WERI-Rb-1 (cell line): Measurements from ENCODE around the gene DOCK10.
"Not testable (repeated sequence)": the region's sequence is repeated elsewhere in the genome, so short reads cannot be mapped to it uniquely, and the experiment has no call there.

Experiments
- DNase-seq: peaks from one replicate; pipeline ENCODE4 v3.0.0-alpha.2; 2020
- H3K27ac ChIP-seq: fragments of 250-450 bp; sonication (Bioruptor Pico); 2 replicates; pipeline ENCODE4 v1.5.1; 2020; ENCODE audit warnings: mild to moderate bottlenecking, moderate library complexity
- H3K27me3 ChIP-seq: fragments of 250-450 bp; sonication (Bioruptor Pico); 2 replicates; pipeline ENCODE4 v1.5.1; 2021; ENCODE audit warnings: mild to moderate bottlenecking, low read depth, moderate library complexity; ENCODE audit not compliant: insufficient read depth, severe bottlenecking
- H3K36me3 ChIP-seq: fragments of 250-450 bp; sonication (Bioruptor Pico); 2 replicates; pipeline ENCODE4 v1.5.1; 2020; ENCODE audit warnings: mild to moderate bottlenecking, moderate library complexity
- H3K4me3 ChIP-seq: 2 replicates; pipeline ENCODE4 v1.5.1; 2011; ENCODE audit warnings: low read depth, mild to moderate bottlenecking, control low read depth, low read length
- H3K9me3 ChIP-seq: fragments of 250-450 bp; sonication (Bioruptor Pico); 2 replicates; pipeline ENCODE4 v1.5.1; 2021; ENCODE audit warnings: mild to moderate bottlenecking, moderate library complexity; ENCODE audit not compliant: severe bottlenecking
- TF ChIP-seq, protein P1 (sequence below): IDR thresholded peaks from 2 replicates; pipeline ENCODE4 v1.5.1; 2011; ENCODE audit warnings: low read depth, mild to moderate bottlenecking, control low read depth, inconsistent platforms, low read length

The DOCK10 gene

DNA sequence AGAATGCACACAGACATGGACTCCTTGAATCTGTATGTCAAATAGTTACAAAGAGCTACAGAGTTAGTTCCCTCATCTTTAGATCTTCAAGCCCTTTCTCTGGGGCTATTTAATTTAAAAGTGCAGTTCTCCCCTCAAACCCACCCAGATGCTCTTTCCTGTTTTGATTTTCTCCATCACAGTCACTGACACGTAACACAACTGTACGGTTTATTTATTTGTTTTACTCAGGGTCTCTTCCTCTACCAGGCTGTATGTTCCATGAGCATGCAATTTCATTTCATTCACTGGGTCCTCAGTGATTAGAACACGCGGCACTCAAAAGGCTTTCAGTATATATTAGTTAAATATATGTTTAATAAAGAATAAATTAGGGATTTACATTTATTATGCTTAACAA, 94.7 kb downstream of the DOCK10 start:
- TF ChIP-seq, protein P1, sequence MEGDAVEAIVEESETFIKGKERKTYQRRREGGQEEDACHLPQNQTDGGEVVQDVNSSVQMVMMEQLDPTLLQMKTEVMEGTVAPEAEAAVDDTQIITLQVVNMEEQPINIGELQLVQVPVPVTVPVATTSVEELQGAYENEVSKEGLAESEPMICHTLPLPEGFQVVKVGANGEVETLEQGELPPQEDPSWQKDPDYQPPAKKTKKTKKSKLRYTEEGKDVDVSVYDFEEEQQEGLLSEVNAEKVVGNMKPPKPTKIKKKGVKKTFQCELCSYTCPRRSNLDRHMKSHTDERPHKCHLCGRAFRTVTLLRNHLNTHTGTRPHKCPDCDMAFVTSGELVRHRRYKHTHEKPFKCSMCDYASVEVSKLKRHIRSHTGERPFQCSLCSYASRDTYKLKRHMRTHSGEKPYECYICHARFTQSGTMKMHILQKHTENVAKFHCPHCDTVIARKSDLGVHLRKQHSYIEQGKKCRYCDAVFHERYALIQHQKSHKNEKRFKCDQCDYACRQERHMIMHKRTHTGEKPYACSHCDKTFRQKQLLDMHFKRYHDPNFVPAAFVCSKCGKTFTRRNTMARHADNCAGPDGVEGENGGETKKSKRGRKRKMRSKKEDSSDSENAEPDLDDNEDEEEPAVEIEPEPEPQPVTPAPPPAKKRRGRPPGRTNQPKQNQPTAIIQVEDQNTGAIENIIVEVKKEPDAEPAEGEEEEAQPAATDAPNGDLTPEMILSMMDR: no peak
- DNase-seq: no peak
- no peaks in the 10 kb centered on the region for H3K36me3 ChIP-seq
- H3K27ac ChIP-seq: no peak overlapping the region
- H3K4me3 ChIP-seq: no peak overlapping the region
- no peaks in the 10 kb centered on the region for H3K27me3 ChIP-seq
- no peaks in the 10 kb centered on the region for H3K9me3 ChIP-seq

DNA sequence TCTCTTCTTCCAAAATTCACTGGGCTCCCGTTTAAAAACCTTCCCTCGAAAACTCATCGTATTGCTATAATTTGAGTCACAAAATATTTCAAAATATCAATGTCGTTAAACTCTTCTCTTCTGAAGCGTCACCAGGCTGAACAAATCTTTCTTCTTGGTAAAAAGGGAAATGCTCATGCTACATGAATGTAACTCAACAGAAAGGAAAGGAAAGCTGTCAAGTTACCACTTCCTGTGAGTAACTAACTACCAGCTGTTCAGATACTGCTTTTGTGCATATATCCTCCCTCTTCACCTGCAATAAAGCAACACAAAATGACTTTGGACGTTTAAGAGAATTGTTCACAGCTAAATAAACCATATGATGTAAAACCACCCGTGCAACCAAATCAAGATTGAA, 95.4 kb downstream of the DOCK10 start:
- no peak overlapping the region for H3K27ac ChIP-seq

DNA sequence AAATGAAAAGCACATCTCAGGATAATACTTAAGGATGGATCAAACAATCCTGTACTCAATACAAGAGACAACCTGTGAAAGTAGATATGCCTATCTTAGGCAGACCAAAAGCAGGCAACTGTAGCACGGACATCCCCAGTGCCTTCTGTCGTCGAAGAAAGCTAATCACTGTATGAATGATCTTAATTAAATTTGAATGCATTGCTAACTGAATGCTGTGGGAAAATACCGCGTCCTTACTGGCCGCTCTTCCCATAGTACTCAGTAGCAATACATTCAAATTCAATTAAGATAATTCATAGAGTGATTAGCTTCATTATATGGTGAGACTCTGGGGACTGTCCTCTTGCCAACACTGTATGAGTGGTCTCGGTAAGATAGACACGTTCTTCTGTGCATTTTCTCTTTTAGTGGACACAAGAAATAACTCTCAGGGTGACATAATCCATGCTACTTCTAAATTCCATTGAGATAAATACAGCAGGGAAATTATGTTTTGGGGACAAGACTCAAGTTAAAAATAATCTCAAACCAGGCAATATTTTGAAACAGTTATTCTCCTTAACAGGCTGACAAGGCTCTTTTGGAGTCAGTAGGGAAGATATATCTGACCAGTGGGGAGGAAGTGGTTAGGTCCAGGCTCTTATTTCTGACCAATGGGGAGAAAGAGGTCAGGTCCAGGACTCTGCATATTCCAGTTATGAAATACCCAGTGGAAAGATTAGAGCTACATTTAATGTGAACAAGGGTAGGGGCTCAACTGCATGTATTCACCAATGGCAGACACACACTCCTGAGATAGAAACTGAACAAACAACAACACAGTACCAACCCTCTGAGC, 97.3 kb downstream of the DOCK10 start:
- no peaks in the 10 kb centered on the region for H3K27me3 ChIP-seq
- H3K36me3 ChIP-seq: no peaks in the 10 kb centered on the region
- no peak overlapping the region for H3K27ac ChIP-seq
- DNase-seq: no peak
- H3K4me3 ChIP-seq: no peak overlapping the region
- H3K9me3 ChIP-seq: no peaks in the 10 kb centered on the region
- TF ChIP-seq, protein P1: no peak

More for the DNA sequence above, 95.4 kb downstream of the DOCK10 start:
- no peak for DNase-seq
- TF ChIP-seq, protein P1: no peak
- no peaks in the 10 kb centered on the region for H3K27me3 ChIP-seq
- H3K4me3 ChIP-seq: no peak overlapping the region
- no peaks in the 10 kb centered on the region for H3K36me3 ChIP-seq
- no peaks in the 10 kb centered on the region for H3K9me3 ChIP-seq

DNA sequence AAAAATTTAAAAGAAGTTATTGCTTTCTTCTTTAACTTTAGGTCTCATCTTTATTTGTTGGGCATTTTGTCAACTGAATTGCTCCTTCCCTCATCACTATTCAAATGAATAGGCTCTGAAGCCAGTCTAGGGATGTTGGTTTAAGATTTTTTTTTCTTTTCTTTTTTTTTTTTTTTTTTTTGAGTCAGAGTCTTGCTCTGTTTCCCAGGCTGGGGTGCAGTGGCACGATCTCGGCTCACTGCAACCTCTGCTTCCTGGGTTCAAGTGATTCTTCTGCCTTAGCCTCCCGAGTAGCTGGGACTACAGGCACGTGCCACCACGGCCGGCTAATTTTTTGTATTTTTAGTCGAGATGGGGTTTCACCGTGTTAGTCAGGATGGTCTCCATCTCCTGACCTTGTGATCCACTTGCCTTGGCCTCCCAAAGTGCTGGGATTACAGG, 98.6 kb downstream of the DOCK10 start:
- not testable (repeated sequence) for H3K27me3 ChIP-seq, H3K4me3 ChIP-seq, DNase-seq, H3K27ac ChIP-seq, H3K9me3 ChIP-seq, H3K36me3 ChIP-seq

DNA sequence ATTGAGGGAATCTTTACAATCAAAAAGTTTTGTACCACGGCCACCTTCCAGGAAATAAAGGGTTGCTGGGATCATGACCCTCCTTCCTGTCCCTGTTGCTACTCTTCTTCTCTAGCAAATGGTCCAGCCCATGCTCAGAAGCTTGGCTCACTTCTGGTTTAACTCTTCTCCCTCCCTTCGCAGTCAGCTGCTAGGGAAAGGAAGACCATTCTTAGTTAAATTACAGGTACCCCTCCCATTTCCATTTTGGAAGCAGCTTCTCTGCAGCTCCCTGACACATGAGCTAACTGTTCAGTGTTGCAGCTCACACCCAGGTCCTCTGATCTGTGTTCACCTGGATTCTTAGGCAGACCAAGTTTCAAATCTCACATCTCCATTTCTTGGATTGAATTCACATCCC, 100.3 kb downstream of the DOCK10 start:
- H3K27ac ChIP-seq: no peak overlapping the region
- H3K27me3 ChIP-seq: no peaks in the 10 kb centered on the region
- TF ChIP-seq, protein P1: no peak
- H3K36me3 ChIP-seq: no peaks in the 10 kb centered on the region
- no peak for DNase-seq
- no peaks in the 10 kb centered on the region for H3K9me3 ChIP-seq
- no peak overlapping the region for H3K4me3 ChIP-seq

DNA sequence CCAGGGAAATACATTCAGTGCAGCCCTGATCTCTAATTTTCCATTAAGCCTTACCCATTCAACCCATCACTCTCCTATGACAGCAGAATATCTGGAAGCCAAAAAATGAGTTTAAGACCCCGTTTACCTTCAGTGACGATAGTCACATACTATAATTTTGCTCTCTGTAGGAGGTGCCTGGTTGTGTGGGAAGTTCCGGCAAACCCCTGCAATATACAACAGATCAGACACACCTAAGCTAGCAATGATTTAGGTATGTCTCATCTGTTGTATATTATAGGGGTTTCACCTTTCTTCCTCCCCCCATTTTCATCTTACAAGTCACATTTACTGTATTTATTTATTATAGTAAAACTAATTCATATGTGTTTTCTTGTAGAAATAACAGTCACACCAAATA, 101.7 kb downstream of the DOCK10 start:
- Histone ChIP-seq H3K27ac (no peak overlapping the region), H3K9me3 (no peaks in the 10 kb centered on the region), H3K4me3 (no peak overlapping the region), H3K36me3 (no peaks in the 10 kb centered on the region), H3K27me3 (no peaks in the 10 kb centered on the region)
- DNase-seq: no peak
- TF ChIP-seq, protein P1: no peak
